Stimulated activated naive B cell treated with anti-CD40 and anti-IgM and Interleukin-4, amounts not matched to agents 10 μg/mL and 1 μg/mL and 100 μg/mL, for 72 hours (primary cell): ENCODE data around the gene LARP7.
"Not testable (repeated sequence)": the region's sequence is repeated elsewhere in the genome, so short reads cannot be mapped to it uniquely, and the experiment has no call there.

Source experiments
- ATAC-seq, 2 donors: fragments of 150-1000 bp; cut with Tn5 transposase; replicated peaks; 2 replicates each; pipeline ENCODE4 v1.10.0; 2021; ENCODE audit warnings: moderate library complexity in 1 of 2
- DNase-seq: peaks from one replicate; pipeline ENCODE4 v3.0.0; 2021
- H3K27ac Mint-ChIP-seq: one replicate; pipeline ENCODE4 v1.8.0; 2022; ENCODE audit warnings: mild to moderate bottlenecking, mixed read lengths
- H3K27me3 Mint-ChIP-seq, 2 donors: one replicate each; pipeline ENCODE4 v1.8.0; 2022; ENCODE audit warnings: mixed read lengths in 2 of 2
- H3K36me3 Mint-ChIP-seq, 2 donors: one replicate each; pipeline ENCODE4 v1.8.0; 2022; ENCODE audit warnings: mixed read lengths in 2 of 2, mild to moderate bottlenecking in 1 of 2
- H3K4me1 Mint-ChIP-seq, 2 donors: one replicate each; pipeline ENCODE4 v1.8.0; 2022; ENCODE audit warnings: mixed read lengths in 2 of 2, mild to moderate bottlenecking in 1 of 2
- H3K4me3 Mint-ChIP-seq, 2 donors: one replicate each; pipeline ENCODE4 v1.8.0; 2022; ENCODE audit warnings: mild to moderate bottlenecking in 2 of 2, mixed read lengths in 2 of 2, moderate library complexity in 1 of 2
- H3K9me3 Mint-ChIP-seq, 2 donors: one replicate each; pipeline ENCODE4 v1.8.0; 2022; ENCODE audit warnings: mixed read lengths in 2 of 2, mild to moderate bottlenecking in 1 of 2

LARP7 gene

DNA sequence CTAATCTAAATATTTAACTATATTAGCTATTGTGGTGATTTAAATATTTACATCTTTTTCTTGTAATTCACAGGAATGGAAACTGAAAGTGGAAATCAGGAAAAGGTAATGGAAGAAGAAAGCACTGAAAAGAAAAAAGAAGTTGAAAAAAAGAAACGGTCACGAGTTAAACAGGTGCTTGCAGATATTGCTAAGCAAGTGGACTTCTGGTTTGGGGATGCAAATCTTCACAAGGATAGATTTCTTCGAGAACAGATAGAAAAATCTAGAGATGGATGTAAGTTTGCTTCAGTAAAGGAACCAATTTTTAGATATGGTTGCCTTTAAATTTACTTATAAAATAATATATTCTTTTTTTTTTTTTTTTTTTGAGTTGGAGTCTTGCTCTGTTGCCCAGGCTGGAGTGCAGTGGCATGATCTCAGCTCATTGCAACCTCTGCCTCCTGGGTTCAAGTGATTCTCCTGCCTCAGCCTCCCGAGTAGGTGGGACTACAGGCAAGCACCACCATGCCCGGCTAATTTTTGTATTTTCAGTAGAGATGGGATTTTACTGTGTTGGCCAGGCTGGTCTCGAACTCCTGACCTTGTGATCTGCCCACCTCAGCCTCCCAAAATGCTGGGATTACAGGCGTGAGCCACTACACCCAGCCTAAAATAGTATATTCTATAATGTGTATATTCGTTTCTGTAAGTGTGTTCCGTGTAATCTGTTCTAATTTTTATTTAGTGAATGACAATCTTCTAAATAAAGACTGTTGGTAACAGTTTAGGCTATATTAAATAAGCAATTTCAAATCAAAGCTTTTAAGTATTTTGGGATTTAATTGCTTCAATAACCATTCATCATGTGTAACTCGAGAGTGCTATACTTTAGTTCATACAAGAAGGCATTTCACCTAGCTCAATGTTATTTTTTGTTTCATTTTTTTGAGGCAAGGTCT lies 7.9 kb downstream of the LARP7 start:
- H3K27ac Mint-ChIP-seq: not testable (repeated sequence)
- H3K4me1 Mint-ChIP-seq: peaks cover 24 to 26% of the 10 kb centered on the region in 2 donors

DNA sequence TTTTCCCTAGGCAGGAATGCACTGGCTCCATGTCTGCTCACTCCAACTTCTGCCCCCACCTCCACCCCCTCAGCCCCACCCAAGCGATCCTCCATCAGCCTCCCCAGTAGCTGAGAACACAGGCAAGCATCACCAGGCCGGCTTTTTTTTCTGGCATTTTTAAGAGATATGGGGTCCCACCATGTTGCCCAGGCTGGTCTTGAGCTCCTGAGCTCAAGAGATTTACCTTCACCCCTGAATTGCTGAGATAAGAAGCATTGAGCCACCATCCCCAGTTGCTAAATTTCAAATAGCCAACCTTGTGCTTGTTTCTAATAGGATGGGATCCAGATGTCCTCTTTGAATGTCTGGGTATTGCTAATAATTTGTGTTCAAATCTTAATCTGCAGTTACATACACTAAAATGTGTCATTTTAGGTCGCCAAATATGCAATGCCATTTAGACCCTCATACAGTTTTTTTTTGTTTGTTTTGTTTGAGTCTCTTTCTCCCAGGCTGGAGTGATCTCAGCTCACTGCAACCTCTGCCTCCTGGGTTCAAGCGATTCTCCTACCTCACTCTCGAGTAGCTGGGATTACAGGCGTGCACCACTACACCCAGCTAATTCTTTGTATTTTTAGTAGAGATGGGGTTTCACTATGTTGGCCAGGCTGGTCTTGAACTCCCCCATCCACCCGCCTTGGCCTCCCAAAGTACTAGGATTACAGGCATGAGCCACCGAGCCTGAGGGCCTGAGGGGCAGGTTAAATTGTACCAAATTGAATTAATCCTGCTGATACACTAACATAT lies 8.8 kb downstream of the LARP7 start:
- Mint-ChIP-seq H3K27ac (no peak overlapping the region), H3K36me3 (peaks cover 21 to 34% of the 10 kb centered on the region in 2 donors), H3K27me3 (no peaks in the 10 kb centered on the region), H3K9me3 (no peaks in the 10 kb centered on the region), H3K4me1 (peaks cover 23 to 26% of the 10 kb centered on the region in 2 donors), H3K4me3 (no peak overlapping the region)
- ATAC-seq (no peak), DNase-seq (no peak)

More for the DNA sequence above, 7.9 kb downstream of the LARP7 start:
- H3K4me3 Mint-ChIP-seq, H3K27me3 Mint-ChIP-seq, H3K9me3 Mint-ChIP-seq, DNase-seq, ATAC-seq: not testable (repeated sequence)
- peaks cover 23 to 35% of the 10 kb centered on the region in 2 donors for H3K36me3 Mint-ChIP-seq

DNA sequence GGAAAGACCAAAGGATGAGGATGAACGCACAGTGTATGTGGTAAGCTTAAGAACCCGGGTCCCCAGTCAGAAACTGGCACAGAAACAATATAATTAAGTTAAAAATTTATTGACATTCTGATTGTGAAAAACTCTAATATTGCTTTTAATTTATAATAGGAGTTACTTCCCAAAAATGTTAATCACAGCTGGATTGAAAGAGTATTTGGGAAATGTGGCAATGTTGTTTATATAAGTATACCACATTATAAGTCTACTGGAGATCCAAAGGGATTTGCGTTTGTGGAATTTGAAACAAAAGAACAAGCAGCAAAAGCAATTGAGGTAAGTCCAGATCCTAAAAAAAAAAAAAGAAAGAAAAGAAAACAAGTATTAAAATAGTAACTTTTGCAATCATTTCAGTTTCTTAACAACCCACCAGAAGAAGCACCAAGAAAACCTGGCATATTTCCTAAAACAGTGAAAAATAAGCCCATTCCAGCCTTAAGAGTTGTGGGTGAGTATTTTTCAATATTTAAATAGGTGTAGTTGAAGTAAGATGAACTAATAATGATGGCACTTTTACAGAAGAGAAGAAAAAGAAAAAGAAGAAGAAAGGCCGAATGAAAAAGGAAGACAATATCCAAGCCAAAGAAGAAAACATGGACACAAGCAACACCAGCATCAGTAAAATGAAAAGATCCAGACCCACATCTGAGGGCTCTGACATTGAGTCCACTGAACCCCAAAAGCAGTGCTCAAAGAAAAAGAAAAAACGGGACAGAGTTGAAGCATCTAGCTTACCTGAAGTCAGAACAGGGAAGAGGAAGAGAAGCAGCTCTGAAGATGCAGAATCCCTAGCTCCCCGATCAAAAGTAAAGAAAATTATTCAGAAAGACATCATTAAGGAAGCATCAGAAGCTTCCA lies 9.9 kb downstream of the LARP7 start:
- peaks cover 15 to 18% of the 10 kb centered on the region in 2 donors for H3K4me1 Mint-ChIP-seq
- no peak overlapping the region for H3K4me3 Mint-ChIP-seq
- H3K9me3 Mint-ChIP-seq: no peaks in the 10 kb centered on the region
- ATAC-seq (no peak), DNase-seq (no peak)
- H3K27me3 Mint-ChIP-seq: no peaks in the 10 kb centered on the region
- H3K36me3 Mint-ChIP-seq: peaks cover 17 to 28% of the 10 kb centered on the region in 2 donors
- no peak overlapping the region for H3K27ac Mint-ChIP-seq

DNA sequence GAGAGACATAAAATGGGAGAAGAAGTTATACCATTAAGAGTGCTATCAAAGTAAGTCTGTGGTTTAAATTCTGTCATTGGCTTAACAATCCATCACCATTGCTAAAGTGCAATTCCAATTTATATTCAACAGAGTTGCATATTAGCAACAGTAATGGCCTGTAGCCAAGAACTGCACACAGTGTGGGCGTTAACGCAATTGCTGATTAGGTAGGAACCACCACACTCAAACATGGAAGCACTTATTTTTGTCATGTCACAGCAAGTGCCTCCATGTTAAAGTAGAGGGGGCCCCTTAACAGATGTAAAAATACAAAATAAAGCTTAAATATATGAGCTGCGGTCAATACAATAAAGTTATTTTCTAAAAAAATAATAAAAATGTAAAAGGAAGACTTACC lies 10.8 kb downstream of the LARP7 start:
- DNase-seq (no peak), ATAC-seq (no peak)
- no peak overlapping the region for H3K4me3 Mint-ChIP-seq
- no peak overlapping the region for H3K27ac Mint-ChIP-seq
- peaks cover 10 to 11% of the 10 kb centered on the region in 2 donors for H3K4me1 Mint-ChIP-seq
- peaks cover 16 to 24% of the 10 kb centered on the region in 2 donors for H3K36me3 Mint-ChIP-seq
- no peaks in the 10 kb centered on the region for H3K9me3 Mint-ChIP-seq
- H3K27me3 Mint-ChIP-seq: no peaks in the 10 kb centered on the region

DNA sequence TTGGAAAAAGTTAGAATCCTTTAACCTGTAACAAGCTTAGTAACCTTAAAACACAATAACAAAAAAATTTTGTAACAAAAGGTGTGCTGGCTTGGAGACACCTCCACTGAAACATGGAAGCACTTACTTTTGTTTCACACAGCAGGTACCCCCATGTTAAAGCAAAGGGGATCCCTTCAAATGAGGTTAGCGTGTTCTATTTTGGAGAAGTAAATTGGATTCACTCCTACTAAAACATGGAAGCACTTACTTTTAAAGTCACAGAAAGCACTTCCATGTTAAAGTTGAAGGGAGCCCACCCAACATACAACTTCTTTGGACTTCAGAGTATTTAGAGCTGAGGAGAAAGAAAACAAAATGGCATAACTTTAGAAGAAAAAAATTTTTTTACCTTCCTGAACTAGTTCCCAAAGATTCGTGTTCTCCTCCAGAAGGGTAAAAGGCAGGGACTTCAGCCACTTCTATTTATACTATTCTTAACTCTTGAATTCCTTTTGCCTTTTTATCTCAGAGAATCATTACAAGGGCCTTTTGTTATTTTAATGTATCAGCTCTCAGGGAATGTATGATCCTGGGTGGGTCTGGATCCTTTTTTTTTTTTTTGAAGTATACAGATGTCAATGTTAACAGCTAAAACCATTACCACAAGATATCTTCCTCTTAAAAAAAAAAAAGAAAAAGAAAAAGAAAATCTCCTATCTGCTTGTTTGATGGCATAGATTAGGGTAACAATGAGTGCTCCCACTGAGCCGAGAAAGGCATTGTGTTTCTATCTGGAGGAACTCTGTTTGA lies 11.5 kb downstream of the LARP7 start:
- Mint-ChIP-seq H3K27ac (no peak overlapping the region), H3K36me3 (peaks cover 16 to 18% of the 10 kb centered on the region in 2 donors), H3K4me1 (peaks cover 3 to 4% of the 10 kb centered on the region in 2 donors), H3K9me3 (no peaks in the 10 kb centered on the region), H3K4me3 (no peak overlapping the region), H3K27me3 (no peaks in the 10 kb centered on the region)
- ATAC-seq (no peak), DNase-seq (no peak)

DNA sequence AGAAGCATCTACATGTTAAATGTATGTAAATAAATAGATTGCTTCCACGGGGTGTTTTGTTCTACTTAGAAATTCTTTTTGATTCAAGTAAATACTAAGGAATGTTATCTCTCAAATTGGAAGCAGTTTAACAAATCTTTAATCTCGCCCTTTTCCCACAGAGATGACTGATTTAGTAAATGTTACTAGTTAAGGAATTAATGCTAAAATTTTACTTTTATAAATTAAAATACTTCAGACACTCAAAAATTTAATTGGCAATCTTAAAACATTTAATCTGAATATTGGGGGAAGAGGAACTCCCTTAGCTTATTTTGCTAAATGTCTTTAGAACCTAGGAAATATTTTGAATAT lies 12.1 kb downstream of the LARP7 start:
- Mint-ChIP-seq H3K36me3 (peaks cover 14 to 18% of the 10 kb centered on the region in 2 donors), H3K4me3 (no peak overlapping the region), H3K27ac (no peak overlapping the region), H3K27me3 (no peaks in the 10 kb centered on the region), H3K9me3 (no peaks in the 10 kb centered on the region), H3K4me1 (no peaks in the 10 kb centered on the region)
- no peak for ATAC-seq
- DNase-seq: no peak

DNA sequence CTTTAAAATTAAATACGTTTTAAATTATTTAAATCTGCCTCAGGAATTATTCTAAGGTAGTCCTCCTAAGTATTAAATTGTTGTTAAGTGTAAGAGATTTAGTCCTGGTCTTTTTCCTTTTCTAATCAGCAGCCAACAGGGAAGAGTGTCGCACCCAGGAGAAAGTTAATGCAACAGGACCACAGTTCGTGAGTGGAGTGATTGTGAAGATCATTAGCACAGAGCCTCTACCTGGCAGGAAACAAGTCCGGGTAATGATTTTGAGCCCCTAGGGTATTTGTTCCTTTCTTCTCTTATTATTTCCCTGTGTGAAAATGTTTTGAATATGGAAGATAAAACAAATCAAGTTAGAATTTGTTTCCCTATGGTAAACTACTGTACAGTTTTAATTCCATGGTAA lies 13.4 kb downstream of the LARP7 start:
- H3K36me3 Mint-ChIP-seq: peaks cover 16 to 19% of the 10 kb centered on the region in 2 donors
- no peaks in the 10 kb centered on the region for H3K9me3 Mint-ChIP-seq
- H3K27ac Mint-ChIP-seq: no peak overlapping the region
- no peaks in the 10 kb centered on the region for H3K27me3 Mint-ChIP-seq
- ATAC-seq: no peak
- H3K4me1 Mint-ChIP-seq: no peaks in the 10 kb centered on the region
- H3K4me3 Mint-ChIP-seq: no peak overlapping the region
- DNase-seq: no peak

DNA sequence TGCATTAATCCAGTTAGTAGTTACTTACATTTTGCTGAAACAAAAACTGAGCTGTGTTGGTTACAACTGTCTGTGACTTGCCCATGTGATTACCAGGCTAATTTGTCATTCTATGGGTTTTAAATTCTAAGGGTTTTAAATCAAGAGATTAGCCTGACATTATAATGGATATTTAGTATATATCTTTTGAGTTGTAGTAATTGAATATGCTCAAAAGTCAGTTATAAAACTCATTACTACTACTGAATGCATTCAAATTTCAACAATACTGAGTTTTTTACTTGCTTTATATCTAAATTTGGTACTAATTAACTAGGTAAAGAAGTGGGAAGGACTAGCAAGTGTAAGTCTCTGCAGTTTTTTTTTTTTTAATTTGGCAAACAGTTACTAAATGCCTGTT lies 14.7 kb downstream of the LARP7 start:
- no peaks in the 10 kb centered on the region for H3K27me3 Mint-ChIP-seq
- H3K4me1 Mint-ChIP-seq: no peaks in the 10 kb centered on the region
- peaks cover 15 to 20% of the 10 kb centered on the region in 2 donors for H3K36me3 Mint-ChIP-seq
- H3K27ac Mint-ChIP-seq: no peak overlapping the region
- H3K9me3 Mint-ChIP-seq: no peaks in the 10 kb centered on the region
- no peak overlapping the region for H3K4me3 Mint-ChIP-seq
- DNase-seq: no peak
- ATAC-seq: no peak

DNA sequence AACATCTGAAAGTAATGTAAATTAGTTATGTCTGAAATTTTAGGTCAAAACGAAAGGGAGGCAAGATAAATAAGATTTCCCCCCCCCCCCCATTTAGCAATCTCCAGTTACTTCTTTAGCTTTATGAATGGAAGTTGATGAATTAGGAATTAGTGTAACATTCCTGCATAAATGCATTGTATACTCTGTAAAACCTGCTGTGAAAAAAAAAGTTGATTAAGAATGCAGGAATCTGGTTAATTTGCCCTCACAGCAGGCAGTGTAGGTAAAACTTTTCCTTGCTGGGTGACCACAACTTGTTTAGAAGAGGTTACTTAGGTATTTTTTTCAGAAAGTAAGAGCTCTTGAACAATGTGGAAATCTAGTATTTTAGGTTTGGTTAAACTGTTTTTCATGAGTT lies 15.3 kb downstream of the LARP7 start:
- H3K4me3 Mint-ChIP-seq: no peak overlapping the region
- H3K4me1 Mint-ChIP-seq: no peaks in the 10 kb centered on the region
- no peaks in the 10 kb centered on the region for H3K9me3 Mint-ChIP-seq
- no peak overlapping the region for H3K27ac Mint-ChIP-seq
- no peak for DNase-seq
- peaks cover 9 to 14% of the 10 kb centered on the region in 2 donors for H3K36me3 Mint-ChIP-seq
- no peaks in the 10 kb centered on the region for H3K27me3 Mint-ChIP-seq
- ATAC-seq: no peak

DNA sequence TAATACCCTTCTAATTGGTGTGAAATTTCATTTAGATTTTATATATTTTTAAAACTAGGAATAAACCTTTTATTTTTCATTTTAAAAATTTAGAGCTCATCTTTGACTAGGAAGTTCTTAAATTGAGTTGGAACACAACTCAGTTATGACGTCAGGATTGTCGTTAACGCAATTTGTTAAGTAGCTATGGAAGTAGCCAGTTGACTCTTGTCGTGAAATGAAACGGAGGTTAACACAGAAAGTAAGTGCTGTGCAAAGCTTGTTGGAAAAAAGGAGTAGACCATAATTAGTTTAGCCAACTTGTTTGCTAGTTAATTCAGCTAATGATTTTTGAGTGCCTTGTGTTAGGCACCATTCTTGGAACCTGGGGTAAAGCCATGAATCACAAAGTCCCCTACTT lies 18.3 kb downstream of the LARP7 start:
- Mint-ChIP-seq H3K27me3 (no peaks in the 10 kb centered on the region), H3K27ac (no peak overlapping the region), H3K4me3 (no peak overlapping the region), H3K4me1 (no peaks in the 10 kb centered on the region), H3K36me3 (peaks cover 8 to 18% of the 10 kb centered on the region in 2 donors), H3K9me3 (no peaks in the 10 kb centered on the region)
- DNase-seq (no peak), ATAC-seq (no peak)

DNA sequence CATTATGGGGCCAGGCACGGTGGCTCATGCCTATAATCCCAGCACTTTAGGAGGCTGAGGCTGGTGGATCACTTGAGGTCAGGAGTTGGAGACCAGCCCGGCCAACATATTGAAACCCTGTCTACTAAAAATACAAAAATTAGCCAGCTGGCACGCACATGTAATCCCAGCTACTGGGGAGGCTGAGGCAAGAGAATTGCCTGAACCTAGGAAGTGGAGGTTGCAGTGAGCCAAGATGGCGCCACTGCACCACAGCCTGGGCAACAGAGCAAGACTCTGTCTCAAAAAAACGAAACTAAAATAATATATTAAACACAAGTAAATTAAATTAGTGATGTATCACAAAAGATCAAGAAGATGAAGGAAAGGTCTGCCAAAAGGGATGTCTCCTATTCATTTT lies 19.2 kb downstream of the LARP7 start:
- H3K27me3 Mint-ChIP-seq, H3K4me3 Mint-ChIP-seq, DNase-seq, H3K9me3 Mint-ChIP-seq, ATAC-seq, H3K4me1 Mint-ChIP-seq, H3K27ac Mint-ChIP-seq: not testable (repeated sequence)
- H3K36me3 Mint-ChIP-seq: peaks cover 8 to 16% of the 10 kb centered on the region in 2 donors

DNA sequence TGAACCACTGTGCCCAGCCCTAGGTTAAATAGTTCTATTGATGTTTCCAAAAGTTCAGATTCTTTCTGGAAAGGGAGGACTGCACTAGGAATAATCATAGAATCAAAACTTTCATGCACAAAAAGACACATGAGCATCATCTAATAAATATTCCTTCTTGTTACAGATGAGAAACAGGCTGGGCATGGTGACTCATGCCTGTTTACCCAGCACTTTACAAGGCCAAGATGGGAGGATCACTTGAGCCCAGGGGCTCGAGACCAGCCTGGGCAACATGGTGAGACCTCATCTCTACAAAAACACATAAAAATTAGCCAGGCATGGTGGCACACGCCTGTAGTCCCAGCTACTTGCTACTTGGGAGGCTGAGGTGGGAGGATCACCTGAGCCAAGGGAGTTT lies 27.7 kb downstream of the LARP7 start:
- no peak overlapping the region for H3K4me3 Mint-ChIP-seq
- DNase-seq (no peak), ATAC-seq (no peak)
- H3K27ac Mint-ChIP-seq: no peak overlapping the region
- no peaks in the 10 kb centered on the region for H3K4me1 Mint-ChIP-seq
- H3K9me3 Mint-ChIP-seq: no peaks in the 10 kb centered on the region
- H3K27me3 Mint-ChIP-seq: no peaks in the 10 kb centered on the region
- H3K36me3 Mint-ChIP-seq: peaks cover 9 to 16% of the 10 kb centered on the region in 2 donors

DNA sequence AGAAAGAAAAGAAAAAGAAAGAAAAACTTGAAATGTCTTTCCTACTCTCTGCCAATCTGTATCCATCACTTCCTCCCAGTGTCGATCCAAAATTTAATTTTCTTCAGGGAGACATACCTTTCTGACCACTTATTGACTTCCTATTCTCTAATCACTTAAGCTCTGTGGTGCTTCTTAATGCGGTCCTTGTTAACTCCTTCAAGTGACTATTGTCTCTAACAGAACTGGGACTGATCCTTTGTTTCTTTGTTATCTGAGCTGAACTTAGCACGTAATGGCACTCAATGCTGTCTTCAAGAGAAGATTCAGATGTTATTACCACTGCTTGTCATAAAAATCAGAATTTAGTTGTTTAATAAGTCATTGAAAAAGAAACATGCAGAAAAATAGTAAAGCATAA lies 31.2 kb downstream of the LARP7 start:
- no peak overlapping the region for H3K4me3 Mint-ChIP-seq
- no peaks in the 10 kb centered on the region for H3K9me3 Mint-ChIP-seq
- H3K27me3 Mint-ChIP-seq: no peaks in the 10 kb centered on the region
- peaks cover 8 to 16% of the 10 kb centered on the region in 2 donors for H3K36me3 Mint-ChIP-seq
- no peak overlapping the region for H3K27ac Mint-ChIP-seq
- ATAC-seq (no peak), DNase-seq (no peak)
- no peaks in the 10 kb centered on the region for H3K4me1 Mint-ChIP-seq
